Kidney epithelial cell (primary cell): ENCODE data around the gene POLN. TPM values are rescaled to one million over a fixed set of nuclear protein-coding genes. Genes with fewer than 3 reads are reported as not detected.
A peak's percentile ranks its signal among the peaks of the same experiment; 100 is the strongest.

Source experiments
- DNase-seq: peaks from one replicate; pipeline ENCODE4 v3.0.0-alpha.2; 2010; ENCODE audit warnings: low read depth
- H3K27me3 ChIP-seq: 2 replicates; pipeline ENCODE4 v1.6.0; 2011; ENCODE audit warnings: low read length; ENCODE audit not compliant: control insufficient read depth, insufficient read depth
- H3K36me3 ChIP-seq: 2 replicates; pipeline ENCODE4 v1.5.1; 2011; ENCODE audit warnings: low read length; ENCODE audit not compliant: control insufficient read depth, insufficient read depth
- H3K4me3 ChIP-seq: 2 replicates; pipeline ENCODE4 v1.5.1; 2011; ENCODE audit warnings: low read depth, mild to moderate bottlenecking, control low read depth, low read length
- total RNA-seq: library from RNA; depleted of rRNA; stranded (reverse); fragments of >200 nt; gene quantifications from 2 replicates; pipeline ENCODE4 v1.2.3, GENCODE V29; 2015
- TF ChIP-seq, protein P1 (sequence below): IDR thresholded peaks from 2 replicates; pipeline ENCODE4 v1.5.1; 2011; ENCODE audit warnings: mild to moderate bottlenecking, moderate library complexity, low read length, control low read depth, inconsistent platforms; ENCODE audit not compliant: insufficient read depth, poor library complexity, severe bottlenecking

The POLN gene
- total RNA-seq, 1 donor from 2014 or later = 0.38 TPM

- no peaks in the 10 kb centered on the region for H3K36me3 ChIP-seq
- H3K4me3 ChIP-seq = no peak overlapping the region
- TF ChIP-seq, protein P1, sequence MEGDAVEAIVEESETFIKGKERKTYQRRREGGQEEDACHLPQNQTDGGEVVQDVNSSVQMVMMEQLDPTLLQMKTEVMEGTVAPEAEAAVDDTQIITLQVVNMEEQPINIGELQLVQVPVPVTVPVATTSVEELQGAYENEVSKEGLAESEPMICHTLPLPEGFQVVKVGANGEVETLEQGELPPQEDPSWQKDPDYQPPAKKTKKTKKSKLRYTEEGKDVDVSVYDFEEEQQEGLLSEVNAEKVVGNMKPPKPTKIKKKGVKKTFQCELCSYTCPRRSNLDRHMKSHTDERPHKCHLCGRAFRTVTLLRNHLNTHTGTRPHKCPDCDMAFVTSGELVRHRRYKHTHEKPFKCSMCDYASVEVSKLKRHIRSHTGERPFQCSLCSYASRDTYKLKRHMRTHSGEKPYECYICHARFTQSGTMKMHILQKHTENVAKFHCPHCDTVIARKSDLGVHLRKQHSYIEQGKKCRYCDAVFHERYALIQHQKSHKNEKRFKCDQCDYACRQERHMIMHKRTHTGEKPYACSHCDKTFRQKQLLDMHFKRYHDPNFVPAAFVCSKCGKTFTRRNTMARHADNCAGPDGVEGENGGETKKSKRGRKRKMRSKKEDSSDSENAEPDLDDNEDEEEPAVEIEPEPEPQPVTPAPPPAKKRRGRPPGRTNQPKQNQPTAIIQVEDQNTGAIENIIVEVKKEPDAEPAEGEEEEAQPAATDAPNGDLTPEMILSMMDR = no peak
- no peaks in the 10 kb centered on the region for H3K27me3 ChIP-seq
- DNase-seq = no peak
Observed at GRCh38 chr4:2246384-2247127, 4.6 kb upstream of the POLN start.

- H3K27me3 ChIP-seq = no peaks in the 10 kb centered on the region
- H3K4me3 ChIP-seq = no peak overlapping the region
- no peaks in the 10 kb centered on the region for H3K36me3 ChIP-seq
- DNase-seq = no peak
- TF ChIP-seq, protein P1 = no peak
Observed at GRCh38 chr4:2245787-2246275, 3.9 kb upstream of the POLN start.

DNA sequence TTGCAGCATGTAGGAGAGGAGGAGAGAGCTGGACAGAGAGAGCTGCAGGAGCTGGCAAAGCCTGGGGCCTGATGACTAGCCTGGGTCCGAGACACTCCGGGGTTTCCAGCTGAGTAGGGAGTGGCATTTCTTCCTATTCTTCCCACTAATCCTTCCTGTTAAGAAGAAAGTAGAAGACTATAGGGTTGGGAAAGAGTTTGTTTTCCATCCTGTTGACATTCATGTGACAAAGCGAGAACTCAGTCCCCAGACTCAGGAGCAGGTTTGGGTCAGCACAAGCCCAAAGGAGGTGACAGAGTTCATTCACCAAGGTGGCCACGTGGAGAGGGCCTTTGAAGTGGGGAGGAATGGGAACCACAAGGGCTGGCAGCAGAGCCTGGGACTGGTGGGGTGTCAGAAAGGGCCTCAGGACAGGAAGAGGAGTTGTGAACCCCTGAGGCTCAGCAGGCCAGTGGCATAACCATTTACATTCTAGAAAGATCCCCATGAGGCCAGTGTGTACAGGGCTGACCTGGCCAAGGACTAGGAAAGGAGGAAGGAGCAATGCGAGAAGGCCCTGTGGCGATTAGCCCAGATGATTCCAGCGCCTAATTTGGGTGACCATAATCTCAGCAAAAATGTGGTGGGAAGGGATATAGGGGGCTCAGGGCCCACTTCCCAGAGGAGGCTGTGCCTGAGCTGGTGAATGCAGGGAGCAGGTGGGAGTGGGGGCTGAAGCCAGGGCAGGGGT, 3.3 kb upstream of the POLN start:
- H3K27me3 ChIP-seq = no peaks in the 10 kb centered on the region
- TF ChIP-seq, protein P1 = no peak
- H3K36me3 ChIP-seq = no peaks in the 10 kb centered on the region
- no peak overlapping the region for H3K4me3 ChIP-seq
- DNase-seq = no peak

GRCh38 chr4:2243681-2244380, 1.9 kb upstream of the POLN start:
- Histone ChIP-seq H3K27me3 (no peaks in the 10 kb centered on the region), H3K4me3 (no peak overlapping the region), H3K36me3 (no peaks in the 10 kb centered on the region)
- no peak for DNase-seq
- TF ChIP-seq, protein P1 = peak; percentile 27

DNA sequence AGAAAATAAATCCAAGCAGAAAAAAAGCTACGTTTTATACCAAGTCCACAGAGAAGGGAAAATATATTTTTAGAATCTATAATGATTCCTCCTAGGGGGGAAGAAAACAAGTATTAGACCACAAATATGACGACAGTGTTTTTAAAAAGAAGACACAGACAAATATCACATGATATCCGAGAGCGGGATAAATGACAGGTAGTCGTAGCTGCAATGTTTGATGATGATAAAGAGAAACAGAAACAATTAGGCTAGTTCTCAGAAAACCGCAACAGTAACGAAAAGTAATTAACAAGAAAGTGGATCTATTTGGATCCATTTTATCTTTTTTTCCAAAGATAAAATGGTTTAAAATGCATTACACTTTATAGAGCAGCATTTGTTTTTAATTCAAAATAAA, 918 bp downstream of the POLN start:
- H3K4me3 ChIP-seq = peak overlapping the region; percentile 98
- DNase-seq = no peak
- TF ChIP-seq, protein P1 = no peak
- H3K27me3 ChIP-seq = no peaks in the 10 kb centered on the region
- no peaks in the 10 kb centered on the region for H3K36me3 ChIP-seq
